Nephron progenitor cell (in vitro differentiated cells): Measurements from ENCODE around the gene ANXA10.
A peak's percentile ranks its signal among the peaks of the same experiment; 100 is the strongest.

Source experiments
- DNase-seq: peaks from one replicate; pipeline ENCODE4 v3.0.0; 2021
- H3K27ac Mint-ChIP-seq: 2 replicates; pipeline ENCODE4 v1.8.0; 2021; ENCODE audit warnings: mild to moderate bottlenecking, moderate library complexity, mixed read lengths
- H3K27me3 Mint-ChIP-seq: 2 replicates; pipeline ENCODE4 v1.8.0; 2021; ENCODE audit warnings: mild to moderate bottlenecking, low read depth, mixed read lengths; ENCODE audit not compliant: poor library complexity
- H3K36me3 Mint-ChIP-seq: 2 replicates; pipeline ENCODE4 v1.8.0; 2021; ENCODE audit warnings: low read depth, mixed read lengths
- H3K4me1 Mint-ChIP-seq: 2 replicates; pipeline ENCODE4 v1.8.0; 2021; ENCODE audit warnings: mixed read lengths
- H3K4me3 Mint-ChIP-seq: 2 replicates; pipeline ENCODE4 v1.8.0; 2021; ENCODE audit warnings: mild to moderate bottlenecking, moderate library complexity, mixed read lengths
- H3K9me3 Mint-ChIP-seq: 2 replicates; pipeline ENCODE4 v1.8.0; 2021; ENCODE audit warnings: mild to moderate bottlenecking, moderate library complexity, mixed read lengths
- CTCF ChIP-seq: fragments of 200-600 bp; sonication (generic); IDR thresholded peaks from 2 replicates; pipeline ENCODE4 v1.5.0; 2021; ENCODE audit warnings: antibody characterized with exemption

ANXA10 gene

DNA sequence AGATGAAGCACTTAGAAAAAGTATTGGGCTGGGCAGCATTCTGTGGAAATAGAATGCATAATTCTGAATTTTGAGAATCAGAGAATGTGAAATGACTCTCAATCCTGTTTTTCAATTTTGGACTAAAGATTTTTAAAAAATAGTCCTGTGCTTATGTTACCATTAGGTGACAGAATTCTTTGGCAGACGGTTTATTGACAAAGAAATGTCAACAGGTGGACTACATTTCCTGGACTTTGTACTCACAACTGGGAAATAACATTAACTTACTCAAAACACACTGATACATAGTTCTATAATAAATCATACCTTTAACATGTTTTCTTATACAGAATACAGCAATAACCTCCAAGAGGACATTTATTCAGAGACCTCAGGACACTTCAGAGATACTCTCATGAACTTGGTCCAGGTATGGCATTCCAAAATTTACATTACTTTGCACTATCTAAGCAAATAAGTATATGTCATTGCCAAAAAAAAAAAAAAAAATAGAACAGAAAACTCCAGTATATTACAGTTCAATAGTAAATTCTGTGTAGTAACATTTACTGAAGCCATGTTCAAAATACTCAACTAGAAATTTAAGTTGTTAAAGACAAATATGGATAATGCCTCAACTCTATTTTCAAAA is 72.7 kb downstream of the ANXA10 start:
- no peaks in the 10 kb centered on the region for H3K4me1 Mint-ChIP-seq
- no peak for TF ChIP-seq CTCF
- peaks cover 15% of the 10 kb centered on the region for H3K9me3 Mint-ChIP-seq

GRCh38 chr4:168167714-168168284 is 75.5 kb downstream of the ANXA10 start:
- no peaks in the 10 kb centered on the region for H3K4me1 Mint-ChIP-seq
- TF ChIP-seq CTCF: no peak

More for the DNA sequence above, 72.7 kb downstream of the ANXA10 start:
- Mint-ChIP-seq H3K27ac (no peak overlapping the region), H3K27me3 (no peaks in the 10 kb centered on the region), H3K4me3 (no peak overlapping the region), H3K36me3 (no peaks in the 10 kb centered on the region)
- DNase-seq: no peak

GRCh38 chr4:168174308-168174707 is 82.0 kb downstream of the ANXA10 start:
- H3K27me3 Mint-ChIP-seq: no peaks in the 10 kb centered on the region
- no peaks in the 10 kb centered on the region for H3K4me1 Mint-ChIP-seq
- DNase-seq: no peak
- H3K36me3 Mint-ChIP-seq: no peaks in the 10 kb centered on the region
- H3K27ac Mint-ChIP-seq: no peak overlapping the region
- no peak overlapping the region for H3K4me3 Mint-ChIP-seq
- no peak for TF ChIP-seq CTCF
- H3K9me3 Mint-ChIP-seq: no peaks in the 10 kb centered on the region

More at GRCh38 chr4:168167714-168168284, 75.5 kb downstream of the ANXA10 start:
- Mint-ChIP-seq H3K9me3 (no peaks in the 10 kb centered on the region), H3K27me3 (no peaks in the 10 kb centered on the region), H3K36me3 (no peaks in the 10 kb centered on the region), H3K4me3 (no peak overlapping the region), H3K27ac (no peak overlapping the region)
- no peak for DNase-seq

DNA sequence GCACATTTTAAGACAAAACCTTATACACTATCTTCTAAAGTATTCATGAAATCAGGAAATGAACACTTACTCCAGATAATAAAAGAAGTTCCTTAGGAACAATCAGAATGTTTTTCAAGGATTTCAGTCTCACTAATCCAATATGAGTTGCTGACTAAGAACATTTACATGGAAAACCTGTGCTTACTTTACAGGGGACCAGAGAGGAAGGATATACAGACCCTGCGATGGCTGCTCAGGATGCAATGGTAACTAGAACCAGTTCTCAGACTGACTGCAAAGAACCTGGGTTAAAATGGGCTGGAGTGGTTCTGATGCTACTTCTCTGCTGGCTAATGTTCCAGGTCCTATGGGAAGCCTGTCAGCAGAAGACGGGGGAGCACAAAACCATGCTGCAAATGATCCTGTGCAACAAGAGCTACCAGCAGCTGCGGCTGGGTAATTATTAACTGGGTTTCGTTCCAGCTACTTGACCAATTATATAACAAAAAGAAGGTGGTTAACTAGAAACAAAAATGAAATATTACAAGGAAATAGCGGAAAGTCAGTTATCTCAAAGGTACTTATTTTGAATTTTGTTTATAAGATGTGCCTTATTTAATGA is 85.3 kb downstream of the ANXA10 start:
- Mint-ChIP-seq H3K4me1 (no peaks in the 10 kb centered on the region), H3K27ac (no peak overlapping the region), H3K36me3 (no peaks in the 10 kb centered on the region), H3K4me3 (no peak overlapping the region), H3K9me3 (no peaks in the 10 kb centered on the region), H3K27me3 (no peaks in the 10 kb centered on the region)
- no peak for TF ChIP-seq CTCF
- DNase-seq: no peak

DNA sequence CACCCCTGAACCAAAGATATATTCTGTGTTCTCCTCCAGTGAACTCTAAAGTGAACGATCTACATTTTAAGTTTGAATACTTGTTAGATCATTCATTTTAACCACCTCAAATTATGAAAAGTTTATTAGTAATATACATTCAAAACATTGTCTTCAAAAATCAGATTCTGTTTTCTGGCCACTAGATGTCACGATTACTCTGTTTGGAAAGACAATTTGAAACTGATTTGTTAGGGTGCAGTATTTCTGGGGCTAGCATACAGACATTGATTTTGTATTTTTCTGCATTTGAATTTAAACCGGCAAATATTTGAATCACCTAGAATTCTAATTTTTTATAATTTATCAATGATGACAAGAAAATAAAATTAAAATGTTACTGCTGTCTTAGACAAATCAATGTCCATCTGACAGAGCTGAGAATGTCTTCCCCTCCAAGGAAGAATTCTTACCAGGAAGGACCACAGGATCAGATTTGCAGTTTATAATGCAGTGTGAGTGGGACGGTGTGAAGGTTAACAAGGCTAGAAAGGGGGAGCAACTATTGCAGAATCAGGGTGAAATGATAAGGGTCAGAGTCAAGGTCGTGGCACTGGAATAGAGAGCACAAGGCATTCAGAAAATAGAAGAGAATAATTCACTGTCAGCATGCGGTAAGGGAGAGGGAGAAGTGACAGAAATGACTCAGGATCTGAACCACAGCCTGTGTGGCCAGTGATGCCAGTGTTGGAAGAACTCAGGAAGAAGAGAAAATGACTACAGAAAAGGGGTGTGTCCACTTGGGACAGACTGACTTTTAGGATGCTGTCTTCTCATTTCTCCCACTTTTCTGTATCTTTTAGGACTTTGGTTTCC is 91.6 kb downstream of the ANXA10 start:
- Mint-ChIP-seq H3K36me3 (no peaks in the 10 kb centered on the region), H3K4me1 (peaks cover 5% of the 10 kb centered on the region), H3K9me3 (no peaks in the 10 kb centered on the region), H3K4me3 (no peak overlapping the region), H3K27me3 (peaks cover 3% of the 10 kb centered on the region), H3K27ac (no peak overlapping the region)
- no peak for DNase-seq
- peak; percentile 73 for TF ChIP-seq CTCF
